ENCODE data around the gene EML3.

EML3 gene

DNA sequence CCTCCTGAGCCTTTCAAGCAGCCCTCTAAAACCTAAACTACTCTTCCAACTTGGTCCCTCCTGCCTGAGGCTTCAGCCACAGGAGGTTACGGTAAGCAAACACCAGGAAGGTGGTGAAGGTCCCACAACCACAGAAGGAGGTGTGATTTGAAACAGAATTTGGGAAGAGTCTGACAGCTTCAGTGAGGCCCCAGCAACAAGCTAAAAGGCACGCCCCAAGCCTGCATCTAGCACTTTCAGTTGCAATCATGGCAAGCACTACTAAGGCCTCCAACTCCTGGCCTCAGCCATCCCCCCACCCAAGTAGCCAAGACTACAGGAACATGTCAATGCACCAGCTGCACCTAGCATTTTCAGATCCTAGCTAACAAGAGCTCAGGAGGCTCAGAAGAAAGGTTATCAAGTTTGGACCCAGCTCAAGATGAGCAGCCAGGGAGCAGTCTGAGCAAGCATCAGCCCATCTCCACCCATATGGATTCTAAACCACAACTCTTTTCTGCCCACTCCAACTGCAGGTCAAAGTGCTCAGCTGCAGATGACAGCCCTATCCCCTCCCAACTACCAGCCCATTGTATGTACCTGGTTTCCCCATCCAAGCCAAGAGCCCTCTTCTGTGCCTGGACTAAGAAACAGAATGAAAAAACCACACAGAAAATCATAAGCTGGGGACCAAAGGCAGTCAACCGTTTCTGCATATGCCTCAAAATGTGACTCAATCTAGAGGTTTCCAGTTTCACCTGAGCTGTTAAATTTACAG is 55.5 kb downstream of the EML3 start:
- no peak overlapping the region for H3K4me3 ChIP-seq (ENCODE audit: low read depth, low read length, poor library complexity, severe bottlenecking)
- H3K36me3 ChIP-seq (ENCODE audit: insufficient read depth, low read length) = peaks cover 70% of the 10 kb centered on the region
- H3F3A ChIP-seq (ENCODE audit: insufficient read depth, low read length) = no peaks in the 10 kb centered on the region; the same call in 1 of the 2 replicates
- no peak overlapping the region; the same call in 1 of the 2 replicates for H3K9ac ChIP-seq (ENCODE audit: low read length)
- peaks cover 47% of the 10 kb centered on the region for H3K4me1 ChIP-seq (ENCODE audit: insufficient read depth, low read length, severe bottlenecking)
- peak overlapping the region; percentile 30; the same call in 1 of the 2 replicates for H3K4me2 ChIP-seq (ENCODE audit: low read length)
- H3K9me2 ChIP-seq (ENCODE audit: low read depth, low read length) = no peaks in the 10 kb centered on the region
- H3K79me2 ChIP-seq (ENCODE audit: insufficient read depth, low read length) = no peaks in the 10 kb centered on the region
- no peak overlapping the region for H2AFZ ChIP-seq (ENCODE audit: low read length)
- peak overlapping the region; percentile 74 for H3K27ac ChIP-seq (ENCODE audit: low read depth, low read length, poor library complexity, severe bottlenecking)
- H3K27me3 ChIP-seq (ENCODE audit: insufficient read depth, low read length) = no peaks in the 10 kb centered on the region
- H3K9me3 ChIP-seq (ENCODE audit: low read length) = no peaks in the 10 kb centered on the region
- TF ChIP-seq EZH2 (IDR thresholded peaks at IDR 0.05; ENCODE audit: borderline replicate concordance, low read length) = no peak
- TF ChIP-seq, protein P1, sequence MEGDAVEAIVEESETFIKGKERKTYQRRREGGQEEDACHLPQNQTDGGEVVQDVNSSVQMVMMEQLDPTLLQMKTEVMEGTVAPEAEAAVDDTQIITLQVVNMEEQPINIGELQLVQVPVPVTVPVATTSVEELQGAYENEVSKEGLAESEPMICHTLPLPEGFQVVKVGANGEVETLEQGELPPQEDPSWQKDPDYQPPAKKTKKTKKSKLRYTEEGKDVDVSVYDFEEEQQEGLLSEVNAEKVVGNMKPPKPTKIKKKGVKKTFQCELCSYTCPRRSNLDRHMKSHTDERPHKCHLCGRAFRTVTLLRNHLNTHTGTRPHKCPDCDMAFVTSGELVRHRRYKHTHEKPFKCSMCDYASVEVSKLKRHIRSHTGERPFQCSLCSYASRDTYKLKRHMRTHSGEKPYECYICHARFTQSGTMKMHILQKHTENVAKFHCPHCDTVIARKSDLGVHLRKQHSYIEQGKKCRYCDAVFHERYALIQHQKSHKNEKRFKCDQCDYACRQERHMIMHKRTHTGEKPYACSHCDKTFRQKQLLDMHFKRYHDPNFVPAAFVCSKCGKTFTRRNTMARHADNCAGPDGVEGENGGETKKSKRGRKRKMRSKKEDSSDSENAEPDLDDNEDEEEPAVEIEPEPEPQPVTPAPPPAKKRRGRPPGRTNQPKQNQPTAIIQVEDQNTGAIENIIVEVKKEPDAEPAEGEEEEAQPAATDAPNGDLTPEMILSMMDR (IDR thresholded peaks at IDR 0.05; ENCODE audit: low read length) = no peak
- no peaks in the 10 kb centered on the region for H4K20me1 ChIP-seq (ENCODE audit: insufficient read depth, low read length)

GRCh38 chr11:62556108-62556874 is 56.3 kb downstream of the EML3 start:
- H3K27ac ChIP-seq (ENCODE audit: low read depth, low read length, poor library complexity, severe bottlenecking) = peak overlapping the region; percentile 74
- H3K4me1 ChIP-seq (ENCODE audit: insufficient read depth, low read length, severe bottlenecking) = peaks cover 55% of the 10 kb centered on the region
- H4K20me1 ChIP-seq (ENCODE audit: insufficient read depth, low read length) = no peaks in the 10 kb centered on the region
- no peak overlapping the region for H3K4me3 ChIP-seq (ENCODE audit: low read depth, low read length, poor library complexity, severe bottlenecking)
- peak overlapping the region; percentile 19; the same call in 1 of the 2 replicates for H3K9ac ChIP-seq (ENCODE audit: low read length)
- no peak for TF ChIP-seq EZH2 (IDR thresholded peaks at IDR 0.05; ENCODE audit: borderline replicate concordance, low read length)
- TF ChIP-seq, protein P1 (IDR thresholded peaks at IDR 0.05; ENCODE audit: low read length) = no peak
- H3K4me2 ChIP-seq (ENCODE audit: low read length) = peak overlapping the region; percentile 30; the same call in 1 of the 2 replicates
- H3F3A ChIP-seq (ENCODE audit: insufficient read depth, low read length) = no peaks in the 10 kb centered on the region; the same call in 1 of the 2 replicates
- H3K36me3 ChIP-seq (ENCODE audit: insufficient read depth, low read length) = peaks cover 64% of the 10 kb centered on the region
- no peak overlapping the region for H2AFZ ChIP-seq (ENCODE audit: low read length)
- no peaks in the 10 kb centered on the region for H3K9me2 ChIP-seq (ENCODE audit: low read depth, low read length)
- H3K9me3 ChIP-seq (ENCODE audit: low read length) = no peaks in the 10 kb centered on the region
- no peaks in the 10 kb centered on the region for H3K27me3 ChIP-seq (ENCODE audit: insufficient read depth, low read length)
- H3K79me2 ChIP-seq (ENCODE audit: insufficient read depth, low read length) = no peaks in the 10 kb centered on the region

- Histone ChIP-seq H3K36me3 (ENCODE audit: insufficient read depth, low read length) (peaks cover 57% of the 10 kb centered on the region), H3K9me2 (ENCODE audit: low read depth, low read length) (no peaks in the 10 kb centered on the region), H3K79me2 (ENCODE audit: insufficient read depth, low read length) (no peaks in the 10 kb centered on the region), H3K27ac (ENCODE audit: low read depth, low read length, poor library complexity, severe bottlenecking) (peak overlapping the region; percentile 74), H3K27me3 (ENCODE audit: insufficient read depth, low read length) (0 out of 2 replicates have a peak, but pooled peaks cover 4% of the 10 kb centered on the region), H4K20me1 (ENCODE audit: insufficient read depth, low read length) (no peaks in the 10 kb centered on the region), H3K4me3 (ENCODE audit: low read depth, low read length, poor library complexity, severe bottlenecking) (no peak overlapping the region), H3K9ac (ENCODE audit: low read length) (peak overlapping the region; percentile 19; the same call in 1 of the 2 replicates), H3K9me3 (ENCODE audit: low read length) (no peaks in the 10 kb centered on the region), H3K4me2 (ENCODE audit: low read length) (peak overlapping the region; percentile 30; the same call in 1 of the 2 replicates), H3K4me1 (ENCODE audit: insufficient read depth, low read length, severe bottlenecking) (peaks cover 55% of the 10 kb centered on the region), H3F3A (ENCODE audit: insufficient read depth, low read length) (no peaks in the 10 kb centered on the region; the same call in 1 of the 2 replicates), H2AFZ (ENCODE audit: low read length) (no peak overlapping the region)
- TF ChIP-seq EZH2 (IDR thresholded peaks at IDR 0.05; ENCODE audit: borderline replicate concordance, low read length) = no peak
- TF ChIP-seq, protein P1 (IDR thresholded peaks at IDR 0.05; ENCODE audit: low read length) = no peak
Observed at GRCh38 chr11:62555464-62556107, 57.0 kb downstream of the EML3 start.
